HepG2 (cell line): ENCODE measurements around the gene SPTAN1. TPM values are rescaled to one million over a fixed set of nuclear protein-coding genes. Genes with fewer than 3 reads are reported as not detected.
A peak's percentile ranks its signal among the peaks of the same experiment; 100 is the strongest.

Experiments used
- CREB1 ChIP-seq, 2 experiments: fragments of 450-650 bp in 1 of 2; IDR thresholded peaks; 2 replicates each; pipeline ENCODE4 v1.6.1; 2016 to 2017; ENCODE audit warnings: control low read depth in 1 of 2, mild to moderate bottlenecking in 1 of 2, missing compliant biosample characterization in 1 of 2, missing genetic modification characterization in 1 of 2
- GABPB1 ChIP-seq: IDR thresholded peaks from 2 replicates; pipeline ENCODE4 v1.6.1; 2016; ENCODE audit warnings: mild to moderate bottlenecking, missing genetic modification reagents, moderate library complexity, missing compliant biosample characterization
- KIAA2018 ChIP-seq: sonication (generic); formaldehyde crosslinking; IDR thresholded peaks from 2 replicates; pipeline ENCODE4 v1.5.0; 2020; ENCODE audit warnings: mild to moderate bottlenecking, missing genetic modification reagents, borderline replicate concordance
- KLF12 ChIP-seq: sonication (generic); formaldehyde crosslinking; IDR thresholded peaks from 2 replicates; pipeline ENCODE4 v1.4.0; 2020; ENCODE audit warnings: missing genetic modification reagents, borderline replicate concordance
- MXD3 ChIP-seq: IDR thresholded peaks from 2 replicates; pipeline ENCODE4 v1.6.1; 2016; ENCODE audit warnings: mild to moderate bottlenecking, missing biosample characterization, missing genetic modification reagents
- POGZ ChIP-seq: sonication (generic); formaldehyde crosslinking; IDR thresholded peaks from 2 replicates; pipeline ENCODE4 v1.4.0; 2020; ENCODE audit warnings: mild to moderate bottlenecking, missing genetic modification reagents
- POLR2G ChIP-seq: fragments of 200-400 bp; formaldehyde crosslinking; IDR thresholded peaks from 2 replicates; pipeline ENCODE4 v1.6.1; 2018; ENCODE audit warnings: mild to moderate bottlenecking, low read depth, low read length, moderate library complexity
- RAD21 ChIP-seq: fragments of 450-650 bp; formaldehyde crosslinking; IDR thresholded peaks from 2 replicates; pipeline ENCODE4 v1.5.0; 2020; ENCODE audit warnings: mild to moderate bottlenecking
- SMAD3 ChIP-seq: sonication (generic); formaldehyde crosslinking; IDR thresholded peaks from 2 replicates; pipeline ENCODE4 v1.4.0; 2020; ENCODE audit warnings: missing genetic modification reagents
- SOX13 ChIP-seq, 3 experiments: fragments of 450-650 bp in 1 of 3; sonication (generic) in 1 of 3; formaldehyde crosslinking in 1 of 3; IDR thresholded peaks in 2 of 3; conservative IDR thresholded peaks in 1 of 3; 2 replicates each; pipeline versions ENCODE4 v1.5.0 to v1.6.1; 2016 to 2020; ENCODE audit warnings: antibody characterized with exemption in 1 of 3, mild to moderate bottlenecking in 1 of 3, missing compliant biosample characterization in 1 of 3, missing genetic modification reagents in 1 of 3, moderate library complexity in 1 of 3
- UBTF ChIP-seq: sonication (generic); formaldehyde crosslinking; IDR thresholded peaks from 2 replicates; pipeline ENCODE4 v1.4.0; 2020; ENCODE audit warnings: mild to moderate bottlenecking, missing genetic modification reagents
- ZNF383 ChIP-seq: sonication (generic); formaldehyde crosslinking; IDR thresholded peaks from 2 replicates; pipeline ENCODE4 v1.4.0; 2020; ENCODE audit warnings: missing genetic modification reagents, mild to moderate bottlenecking, borderline replicate concordance
- ZNF547 ChIP-seq: sonication (generic); formaldehyde crosslinking; IDR thresholded peaks from 2 replicates; pipeline ENCODE4 v1.5.1; 2020; ENCODE audit warnings: mild to moderate bottlenecking, missing genetic modification reagents
- ZNF563 ChIP-seq: sonication (generic); formaldehyde crosslinking; IDR thresholded peaks from 2 replicates; pipeline ENCODE4 v1.8.0; 2022; ENCODE audit warnings: mild to moderate bottlenecking, moderate library complexity, missing genetic modification reagents
- ZUFSP ChIP-seq: sonication (generic); formaldehyde crosslinking; IDR thresholded peaks from 2 replicates; pipeline ENCODE4 v1.9.0; 2021; ENCODE audit warnings: missing genetic modification reagents, mild to moderate bottlenecking, borderline replicate concordance
- polyA plus RNA-seq, 8 experiments: library from polyadenylated mRNA; depleted of rRNA in 3 of 8; stranded (reverse) in 7 of 8; unstranded in 1 of 8; fragments of >200 nt; fragmentation: Illumina TruSeq in 4 of 8; extraction: Trizol in 4 of 8; gene quantifications; 2 replicates each; pipeline versions ENCODE4 v1.2.1 to v1.2.3, GENCODE V29; 2011 to 2016; ENCODE audit warnings: low read depth in 4 of 8, missing spikeins in 1 of 8, mixed read lengths in 1 of 8; ENCODE audit not compliant: insufficient read depth in 1 of 8
- total RNA-seq, 5 experiments: library from RNA; depleted of rRNA; stranded (reverse); fragments of >200 nt; fragmentation: Illumina TruSeq; extraction: Trizol; gene quantifications; 2 replicates each; pipeline ENCODE4 v1.2.3, GENCODE V29; 2016; ENCODE audit warnings: low read depth in 1 of 5

SPTAN1 gene
- total and polyA plus RNA-seq, 2 of the 13 experiments (the other 11 are each of a cell fraction or from before 2014, with no cell fraction given), result 106 to 111 TPM

GRCh38 chr9:128552153-128552743 lies at the start of gene SPTAN1 (continued):
- TF ChIP-seq KIAA2018 (CRISPR knock-in tag) (no peak), ZUFSP (no peak), KLF12 (CRISPR knock-in tag) (peak; percentile 67; the same call in 1 of the 2 replicates), CREB1 (IDR thresholded peaks at IDR 0.05) (0 out of 2 replicates have a peak, but pooled peaks have one; percentile 14), CREB1 (CRISPR knock-in tag; IDR thresholded peaks at IDR 0.05) (no peak), GABPB1 (CRISPR knock-in tag) (peak; percentile 79), POLR2G (peak; percentile 98), RAD21 (CRISPR knock-in tag) (peak; percentile 67), ZNF383 (CRISPR knock-in tag) (no peak), UBTF (CRISPR knock-in tag) (peak; percentile 44; the same call in 1 of the 2 replicates), MXD3 (CRISPR knock-in tag) (peak; percentile 72; the same call in 1 of the 2 replicates), SMAD3 (peak; percentile 16; the same call in 1 of the 2 replicates), ZNF547 (CRISPR knock-in tag) (peak; percentile 58; the same call in 1 of the 2 replicates), SOX13 (IDR thresholded peaks at IDR 0.05) (no peak), SOX13 (CRISPR knock-in tag; conservative IDR thresholded peaks at IDR 0.05 in 1 of 2, IDR thresholded peaks at IDR 0.05 in 1 of 2) (0 out of 4 replicates have a peak, but pooled peaks of 1 of the 2 experiments have one; percentile 30), POGZ (CRISPR knock-in tag) (no peak), ZNF563 (CRISPR knock-in tag) (peak; percentile 69; the same call in 1 of the 2 replicates)
